NB4 (cell line): ENCODE measurements around the gene GABRB3.

ENCODE experiments used
- CTCF ChIP-seq: IDR thresholded peaks from one replicate; pipeline ENCODE4 v1.5.1; 2012; ENCODE audit warnings: low read depth, low read length
- POLR2A ChIP-seq: IDR thresholded peaks from 2 replicates; pipeline ENCODE4 v1.6.1; 2011; ENCODE audit warnings: mild to moderate bottlenecking; ENCODE audit not compliant: insufficient read length; ENCODE audit errors: extremely low read depth

- TF ChIP-seq POLR2A: no peak
- no peak for TF ChIP-seq CTCF
These were observed 34.9 kb upstream of the GABRB3 start for GRCh38 chr15:26807517-26808427.
